Fibroblast of lung (primary cell): Measurements from ENCODE around the gene ITGA8. TPM values are rescaled to one million over a fixed set of nuclear protein-coding genes. Genes with fewer than 3 reads are reported as not detected.

Experiments
- DNase-seq, 2 donors: peaks; one replicate each; pipeline versions ENCODE4 v3.0.0 to v3.0.0-alpha.2; 2010; ENCODE audit warnings: low read depth in 2 of 2
- H2AFZ ChIP-seq: 2 replicates; pipeline ENCODE4 v1.5.1; 2012; ENCODE audit warnings: low read length, control low read depth, inconsistent platforms
- H3K27ac ChIP-seq: 2 replicates; pipeline ENCODE4 v1.5.1; 2011; ENCODE audit warnings: low read length, control low read depth; ENCODE audit not compliant: insufficient read depth
- H3K27me3 ChIP-seq: 2 replicates; pipeline ENCODE4 v1.5.1; 2011; ENCODE audit warnings: mild to moderate bottlenecking, low read length; ENCODE audit not compliant: control insufficient read depth, insufficient read depth
- H3K36me3 ChIP-seq: 2 replicates; pipeline ENCODE4 v1.5.1; 2011; ENCODE audit warnings: low read length; ENCODE audit not compliant: control insufficient read depth, insufficient read depth
- H3K4me1 ChIP-seq: 2 replicates; pipeline ENCODE4 v1.5.1; 2011; ENCODE audit warnings: low read length; ENCODE audit not compliant: control insufficient read depth, insufficient read depth; ENCODE audit errors: extremely low read depth
- H3K4me2 ChIP-seq: 2 replicates; pipeline ENCODE4 v1.5.1; 2011; ENCODE audit warnings: low read length, control low read depth; ENCODE audit not compliant: insufficient read depth; ENCODE audit errors: extremely low read depth
- H3K4me3 ChIP-seq, 4 experiments: fragments of 200-600 bp in 1 of 4; sonication (generic) in 1 of 4; replicated peaks in 1 of 4; 2 replicates each; pipeline ENCODE4 v1.5.1; 2011 to 2016; ENCODE audit warnings: low read length in 4 of 4, low read depth in 3 of 4, mild to moderate bottlenecking in 3 of 4, control low read depth in 2 of 4, inconsistent platforms in 1 of 4, mixed read lengths in 1 of 4; ENCODE audit not compliant: insufficient read depth in 1 of 4; ENCODE audit errors: control extremely low read depth in 1 of 4
- H3K79me2 ChIP-seq: 2 replicates; pipeline ENCODE4 v1.5.1; 2012; ENCODE audit warnings: mild to moderate bottlenecking, low read length, inconsistent platforms; ENCODE audit not compliant: control insufficient read depth, insufficient read depth
- H3K9ac ChIP-seq: 2 replicates; pipeline ENCODE4 v1.5.1; 2011; ENCODE audit warnings: mild to moderate bottlenecking, low read length, control low read depth; ENCODE audit not compliant: insufficient read depth
- H3K9me3 ChIP-seq: 2 replicates; pipeline ENCODE4 v1.5.1; 2012; ENCODE audit warnings: low read depth, low read length; ENCODE audit not compliant: control insufficient read depth, insufficient read depth
- H4K20me1 ChIP-seq: 2 replicates; pipeline ENCODE4 v1.5.1; 2011; ENCODE audit warnings: low read length; ENCODE audit not compliant: control insufficient read depth, insufficient read depth; ENCODE audit errors: extremely low read depth
- CTCF ChIP-seq, 2 donors: IDR thresholded peaks in 1 of 2; conservative IDR thresholded peaks in 1 of 2; 1 replicate in 1 of 2; 2 replicates in 1 of 2; pipeline ENCODE4 v1.5.1; 2011 to 2012; ENCODE audit warnings: low read length in 2 of 2, control low read depth in 1 of 2, inconsistent platforms in 1 of 2, low read depth in 1 of 2, mild to moderate bottlenecking in 1 of 2
- EZH2 ChIP-seq: IDR thresholded peaks from 2 replicates; pipeline ENCODE4 v1.5.1; 2012; ENCODE audit warnings: low read length, control low read depth, mild to moderate bottlenecking; ENCODE audit errors: missing control alignments
- polyA plus RNA-seq, 2 donors: library from polyadenylated mRNA; depleted of rRNA in 1 of 2; stranded (reverse) in 1 of 2; unstranded in 1 of 2; fragments of >200 nt; gene quantifications; 2 replicates each; pipeline ENCODE4 v1.2.1, GENCODE V29; 2011 to 2012; ENCODE audit warnings: missing spikeins in 1 of 2
- total RNA-seq: library from RNA; depleted of rRNA; stranded (reverse); fragments of >200 nt; gene quantifications from 2 replicates; pipeline ENCODE4 v1.2.1, GENCODE V29; 2014

Gene ITGA8
- total and polyA plus RNA-seq, 2 donors (not counting 1 experiment from before 2014, with no cell fraction given), result 0.62 to 0.99 TPM

- Histone ChIP-seq H2AFZ (peak overlapping the region; percentile 7), H3K27ac (no peak overlapping the region), H3K79me2 (no peaks in the 10 kb centered on the region), H3K4me3 (no peak overlapping the region), H3K9ac (no peak overlapping the region), H3K27me3 (no peaks in the 10 kb centered on the region), H4K20me1 (no peaks in the 10 kb centered on the region), H3K4me2 (peak overlapping the region; percentile 11), H3K4me1 (no peaks in the 10 kb centered on the region), H3K9me3 (no peaks in the 10 kb centered on the region), H3K36me3 (no peaks in the 10 kb centered on the region)
- no peak for DNase-seq
- TF ChIP-seq EZH2 (no peak), CTCF (conservative IDR thresholded peaks at IDR 0.05 in 1 of 2, IDR thresholded peaks at IDR 0.05 in 1 of 2; ENCODE audit: low read depth in 1 of 2, low read length in 2 of 2) (no peak)
Measured at GRCh38 chr10:15588635-15589508, 130.8 kb downstream of the ITGA8 start.

DNA sequence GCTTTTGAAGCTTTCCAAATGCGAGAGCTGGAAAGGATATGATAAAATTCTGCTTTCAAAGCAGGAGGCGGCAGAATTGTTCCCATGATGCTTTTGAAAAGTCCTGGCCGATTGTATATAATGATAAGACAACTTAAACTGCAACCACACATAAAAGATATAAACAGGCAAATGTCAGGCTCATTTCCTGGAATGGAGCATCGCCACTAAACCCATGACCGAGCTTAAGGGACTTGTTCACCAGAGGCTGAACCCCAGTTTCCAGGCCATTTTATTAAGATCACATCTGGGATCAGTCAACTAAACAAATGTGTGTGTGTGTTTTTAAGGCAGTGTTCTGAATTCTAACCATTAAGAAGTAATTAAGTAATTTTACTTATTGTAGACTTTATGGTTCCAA lies 131.6 kb downstream of the ITGA8 start:
- no peak overlapping the region for H3K27ac ChIP-seq
- no peak overlapping the region for H3K4me3 ChIP-seq
- H3K79me2 ChIP-seq, result no peaks in the 10 kb centered on the region
- no peaks in the 10 kb centered on the region for H4K20me1 ChIP-seq
- H3K36me3 ChIP-seq, result no peaks in the 10 kb centered on the region
- H2AFZ ChIP-seq, result peak overlapping the region; percentile 7
- no peaks in the 10 kb centered on the region for H3K27me3 ChIP-seq
- no peaks in the 10 kb centered on the region for H3K4me1 ChIP-seq
- no peak overlapping the region for H3K9ac ChIP-seq
- H3K4me2 ChIP-seq, result no peak overlapping the region
- TF ChIP-seq EZH2 (no peak), CTCF (conservative IDR thresholded peaks at IDR 0.05 in 1 of 2, IDR thresholded peaks at IDR 0.05 in 1 of 2; ENCODE audit: low read depth in 1 of 2, low read length in 2 of 2) (no peak)
- DNase-seq, result no peak
- H3K9me3 ChIP-seq, result no peaks in the 10 kb centered on the region

GRCh38 chr10:15587271-15587670 lies 132.5 kb downstream of the ITGA8 start:
- Histone ChIP-seq H3K4me2 (no peak overlapping the region), H3K4me3 (no peak overlapping the region), H2AFZ (no peak overlapping the region), H3K9ac (no peak overlapping the region), H3K4me1 (no peaks in the 10 kb centered on the region), H3K9me3 (no peaks in the 10 kb centered on the region), H4K20me1 (no peaks in the 10 kb centered on the region), H3K79me2 (no peaks in the 10 kb centered on the region), H3K27me3 (no peaks in the 10 kb centered on the region), H3K36me3 (no peaks in the 10 kb centered on the region), H3K27ac (no peak overlapping the region)
- no peak for DNase-seq
- TF ChIP-seq CTCF (conservative IDR thresholded peaks at IDR 0.05 in 1 of 2, IDR thresholded peaks at IDR 0.05 in 1 of 2; ENCODE audit: low read depth in 1 of 2, low read length in 2 of 2) (no peak), EZH2 (no peak)
